K562 (cell line): Measurements from ENCODE around the gene MBNL1. TPM values are rescaled to one million over a fixed set of nuclear protein-coding genes. Genes with fewer than 3 reads are reported as not detected.

Experiments used
- ATAC-seq: fragments of 200-7000 bp; cut with Tn5 transposase; 3 replicates; pipeline ENCODE4 v1.9.1; 2020; ENCODE audit warnings: moderate library complexity
- BruUV-seq: library from RNA; stranded (reverse); fragments of 400-500 nt; replicated peaks from 2 replicates; lab custom pipeline; 2021; lab: Mats Ljungman, UMichigan
- CTCF ChIA-PET: fragments of 300-600 bp; formaldehyde crosslinking; extraction: SDS; loops from one replicate; lab custom pipeline; 2021; ENCODE audit warnings: low intra/inter-chr PET ratio; lab: Yijun Ruan, JAX
- POLR2A ChIA-PET: fragments of 300-600, 350-650 bp; sonication (Branson Sonifier 250); formaldehyde crosslinking; extraction: SDS; loops from one replicate; lab custom pipeline; 2021; ENCODE audit warnings: antibody characterized with exemption, inconsistent platforms; lab: Yijun Ruan, JAX
- DNase-seq, 4 experiments: peaks; one replicate each; pipeline versions ENCODE4 v3.0.0 to v3.0.0-alpha.2; 2011 to 2018; ENCODE audit warnings: low spot score in 3 of 4, mixed read lengths in 3 of 4; ENCODE audit errors: extremely low read depth in 1 of 4
- FAIRE-seq: peaks from 2 replicates; lab custom pipeline; 2011; peaks lifted over from hg19 to GRCh38; lab: Jason Lieb, UNC
- H2AFZ ChIP-seq: 2 replicates; pipeline ENCODE4 v1.6.0; 2011; ENCODE audit warnings: low read depth, low read length, control low read depth, inconsistent platforms
- H3K27ac ChIP-seq: fragments of 200-600 bp; 3 replicates; pipeline ENCODE4 v1.8.0; 2011; ENCODE audit warnings: low read depth, mild to moderate bottlenecking, control low read depth, inconsistent platforms, low read length, moderate library complexity, mixed read lengths; ENCODE audit errors: extremely low read depth
- H3K27me3 ChIP-seq, 2 experiments: fragments of 300-600 bp in 1 of 2; 2 replicates in 1 of 2; 3 replicates in 1 of 2; pipeline versions ENCODE4 v1.6.0 to v1.8.0; 2011; ENCODE audit warnings: inconsistent platforms in 2 of 2, low read length in 2 of 2, mild to moderate bottlenecking in 1 of 2, mixed read lengths in 1 of 2, moderate library complexity in 1 of 2; ENCODE audit not compliant: control insufficient read depth in 2 of 2, insufficient read depth in 2 of 2
- H3K36me3 ChIP-seq: fragments of 300-600 bp; 3 replicates; pipeline ENCODE4 v1.8.0; 2011; ENCODE audit warnings: mild to moderate bottlenecking, low read length, inconsistent platforms; ENCODE audit not compliant: control insufficient read depth, insufficient read depth
- H3K4me1 ChIP-seq, 2 experiments: fragments of 200-600 bp in 1 of 2; replicated peaks in 1 of 2; 2 replicates in 1 of 2; 3 replicates in 1 of 2; pipeline versions ENCODE4 v1.5.1 to v1.8.0; 2011; ENCODE audit warnings: inconsistent platforms in 2 of 2, low read length in 2 of 2, mild to moderate bottlenecking in 1 of 2, mixed read lengths in 1 of 2, moderate library complexity in 1 of 2; ENCODE audit not compliant: control insufficient read depth in 2 of 2, insufficient read depth in 2 of 2
- H3K4me2 ChIP-seq: 2 replicates; pipeline ENCODE4 v1.6.1; 2011; ENCODE audit warnings: low read length, control low read depth, inconsistent platforms, mixed read lengths; ENCODE audit not compliant: insufficient read depth
- H3K4me3 ChIP-seq: fragments of 200-600 bp; sonication (generic), shearing (Covaris generic); 2 replicates; pipeline ENCODE4 v1.5.1; 2016; ENCODE audit warnings: control low read depth, inconsistent platforms
- H3K79me2 ChIP-seq: fragments of 200-600 bp; 3 replicates; pipeline ENCODE4 v1.8.0; 2011; ENCODE audit warnings: low read length, inconsistent platforms; ENCODE audit not compliant: control insufficient read depth, insufficient read depth
- H3K9ac ChIP-seq, 2 experiments: 2 replicates each; pipeline versions ENCODE4 v1.6.0 to v1.6.1; 2011; ENCODE audit warnings: low read depth in 2 of 2, low read length in 2 of 2, control low read depth in 1 of 2, inconsistent platforms in 1 of 2, mild to moderate bottlenecking in 1 of 2, mixed read lengths in 1 of 2; ENCODE audit not compliant: insufficient read depth in 1 of 2
- H3K9me1 ChIP-seq: one replicate; pipeline ENCODE4 v1.6.0; 2011; ENCODE audit warnings: inconsistent platforms, mild to moderate bottlenecking, low read length, moderate library complexity; ENCODE audit not compliant: control insufficient read depth, insufficient read depth
- H3K9me3 ChIP-seq: replicated peaks from 2 replicates; pipeline ENCODE4 v1.5.1; 2011; ENCODE audit warnings: low read depth, low read length, inconsistent platforms; ENCODE audit not compliant: control insufficient read depth, insufficient read depth
- H4K20me1 ChIP-seq: replicated peaks from 2 replicates; pipeline ENCODE4 v1.6.1; 2011; ENCODE audit warnings: low read length, inconsistent platforms, mixed read lengths; ENCODE audit not compliant: control insufficient read depth, insufficient read depth
- BDP1 ChIP-seq: IDR thresholded peaks from 3 replicates; pipeline ENCODE4 v1.6.1; 2011; ENCODE audit not compliant: insufficient read length, insufficient read depth
- CEBPG ChIP-seq, 3 experiments: fragments of 200-800 bp in 1 of 3; sonication (Bioruptor generic) in 1 of 3; sonication (generic) in 1 of 3; formaldehyde crosslinking in 1 of 3; IDR thresholded peaks in 2 of 3; conservative IDR thresholded peaks in 1 of 3; 2 replicates each; pipeline versions ENCODE4 v1.6.1 to v1.8.0; 2016 to 2022; ENCODE audit warnings: missing compliant biosample characterization in 2 of 3, missing genetic modification characterization in 2 of 3, mild to moderate bottlenecking in 1 of 3, missing genetic modification reagents in 1 of 3
- ESRRA ChIP-seq: fragments of 450-650 bp; IDR thresholded peaks from 2 replicates; pipeline ENCODE4 v1.6.1; 2014; ENCODE audit warnings: low read depth, mild to moderate bottlenecking, moderate library complexity, borderline replicate concordance
- HNRNPK ChIP-seq: fragments of 200-400 bp; formaldehyde crosslinking; IDR thresholded peaks from one replicate; pipeline ENCODE4 v1.6.1; 2018; ENCODE audit warnings: mild to moderate bottlenecking, low read depth, low read length; ENCODE audit not compliant: poor library complexity, severe bottlenecking
- IFI16 ChIP-seq: fragments of 250-450 bp; sonication (Bioruptor Pico); IDR thresholded peaks from 2 replicates; pipeline ENCODE4 v2.1.2; 2022; ENCODE audit warnings: mild to moderate bottlenecking, inconsistent platforms
- ILK ChIP-seq: fragments of 450-650 bp; IDR thresholded peaks from 2 replicates; pipeline ENCODE4 v1.6.1; 2016; ENCODE audit warnings: missing genetic modification characterization, low read depth, mild to moderate bottlenecking, missing compliant biosample characterization, moderate library complexity, borderline replicate concordance
- JUN ChIP-seq, 2 experiments: sonication (generic) in 1 of 2; formaldehyde crosslinking in 1 of 2; IDR thresholded peaks; 2 replicates each; pipeline versions ENCODE4 v1.6.1 to v1.8.0; 2012 to 2022; ENCODE audit warnings: borderline replicate concordance in 2 of 2, mild to moderate bottlenecking in 2 of 2, improper control_type of control experiment in 1 of 2, low read depth in 1 of 2, low read length in 1 of 2, missing genetic modification reagents in 1 of 2
- JUND ChIP-seq, 2 experiments: IDR thresholded peaks; 2 replicates in 1 of 2; 3 replicates in 1 of 2; pipeline ENCODE4 v1.6.1; 2011; ENCODE audit warnings: borderline replicate concordance in 2 of 2, low read depth in 2 of 2, low read length in 2 of 2, improper control_type of control experiment in 1 of 2, missing biosample characterization in 1 of 2, missing genetic modification characterization in 1 of 2, missing genetic modification reagents in 1 of 2
- KDM1A ChIP-seq, 2 experiments: fragments of 450-650 bp; IDR thresholded peaks; 2 replicates each; pipeline ENCODE4 v1.6.1; 2016; ENCODE audit warnings: mild to moderate bottlenecking in 2 of 2
- L3MBTL2 ChIP-seq: fragments of 450-650 bp; IDR thresholded peaks from 2 replicates; pipeline ENCODE4 v1.6.1; 2016; ENCODE audit warnings: mild to moderate bottlenecking, moderate library complexity
- NFATC3 ChIP-seq: fragments of 450-650 bp; IDR thresholded peaks from 2 replicates; pipeline ENCODE4 v1.6.1; 2017; ENCODE audit warnings: mild to moderate bottlenecking
- POLR2AphosphoS2 ChIP-seq: IDR thresholded peaks from 2 replicates; pipeline ENCODE4 v1.6.1; 2012; ENCODE audit warnings: low read length, improper control_type of control experiment
- POLR2B ChIP-seq: fragments of 450-650 bp; IDR thresholded peaks from 2 replicates; pipeline ENCODE4 v1.6.1; 2018; ENCODE audit warnings: low read depth; ENCODE audit not compliant: partially characterized antibody
- STAT5A ChIP-seq: IDR thresholded peaks from 2 replicates; pipeline ENCODE4 v1.6.1; 2012; ENCODE audit warnings: low read length, inconsistent platforms, borderline replicate concordance
- XRCC5 ChIP-seq: fragments of 200-400 bp; formaldehyde crosslinking; IDR thresholded peaks from 2 replicates; pipeline ENCODE4 v1.6.1; 2017; ENCODE audit warnings: low read depth, mild to moderate bottlenecking, low read length
- ZNF184 ChIP-seq: sonication (generic); formaldehyde crosslinking; IDR thresholded peaks from 2 replicates; pipeline ENCODE4 v1.5.0; 2020; ENCODE audit warnings: missing genetic modification reagents
- ZNF232 ChIP-seq: sonication (generic); formaldehyde crosslinking; IDR thresholded peaks from 2 replicates; pipeline ENCODE4 v1.8.0; 2022; ENCODE audit warnings: mild to moderate bottlenecking, missing genetic modification reagents
- ZNF668 ChIP-seq: fragments of 250-450 bp; sonication (Bioruptor Pico); IDR thresholded peaks from 2 replicates; pipeline ENCODE4 v1.8.0; 2022; ENCODE audit warnings: mild to moderate bottlenecking, inconsistent platforms
- WGBS: fragments of 100-300 bp; shearing (Covaris generic); methylation state at CpG from one replicate; pipeline ENCODE4 v1.1.6; 2016; ENCODE audit warnings: low coverage, mixed read lengths; ENCODE audit not compliant: insufficient coverage; ENCODE audit errors: missing lambda C conversion rate; 5-methylcytosine and 5-hydroxymethylcytosine counted together
- in situ Hi-C: fragments of 300-500 bp; cut with MboI; formaldehyde crosslinking; loops from 4 replicates; pipeline ENCODE4 v1.15.0; 2018; ENCODE audit warnings: inconsistent platforms, mixed read lengths
- intact Hi-C: fragments of 100-400 bp; cut with micrococcal nuclease; formaldehyde crosslinking; loops from 2 replicates; pipeline ENCODE4 v1.14.2; 2022
- polyA plus RNA-seq, 8 experiments: library from polyadenylated mRNA; depleted of rRNA in 4 of 8; stranded (reverse) in 5 of 8; unstranded in 3 of 8; fragments of >200 nt; fragmentation: Nextera tagmentation in 2 of 8; fragmentation: Illumina TruSeq in 1 of 8; extraction: Ambion mirVana in 2 of 8; extraction: Trizol in 1 of 8; gene quantifications; 2 replicates each; pipeline versions ENCODE4 v1.2.1 to v1.2.3, GENCODE V29; 2011 to 2014; ENCODE audit warnings: inconsistent platforms in 1 of 8, missing spikeins in 1 of 8
- total RNA-seq, 7 experiments: library from RNA; depleted of rRNA in 6 of 7; stranded (reverse); fragments of >200 nt in 6 of 7; fragmentation: Illumina TruSeq in 2 of 7; extraction: Trizol in 2 of 7; gene quantifications; 2 replicates each; pipeline versions ENCODE4 v1.2.1 to v1.2.3, GENCODE V29; 2011 to 2021; ENCODE audit warnings: low replicate concordance in 1 of 7
- TF ChIP-seq, protein P1 (sequence below): sonication (generic); formaldehyde crosslinking; IDR thresholded peaks from 2 replicates; pipeline ENCODE4 v1.8.1; 2023; ENCODE audit warnings: mild to moderate bottlenecking, missing genetic modification reagents
- TF ChIP-seq, protein P2 (sequence below), 2 experiments: fragments of 450-650 bp in 1 of 2; sonication (generic) in 1 of 2; formaldehyde crosslinking in 1 of 2; IDR thresholded peaks in 1 of 2; conservative IDR thresholded peaks in 1 of 2; 2 replicates each; pipeline versions ENCODE4 v1.6.1 to v1.8.1; 2016 to 2023; ENCODE audit warnings: mild to moderate bottlenecking in 2 of 2, moderate library complexity in 2 of 2, inconsistent platforms in 1 of 2, missing genetic modification reagents in 1 of 2

Gene MBNL1
- total and polyA plus RNA-seq, 9 of the 15 experiments (the other 6 are each of a cell fraction or from before 2014, with no cell fraction given): 70.3 to 243 (median 220) TPM

DNA sequence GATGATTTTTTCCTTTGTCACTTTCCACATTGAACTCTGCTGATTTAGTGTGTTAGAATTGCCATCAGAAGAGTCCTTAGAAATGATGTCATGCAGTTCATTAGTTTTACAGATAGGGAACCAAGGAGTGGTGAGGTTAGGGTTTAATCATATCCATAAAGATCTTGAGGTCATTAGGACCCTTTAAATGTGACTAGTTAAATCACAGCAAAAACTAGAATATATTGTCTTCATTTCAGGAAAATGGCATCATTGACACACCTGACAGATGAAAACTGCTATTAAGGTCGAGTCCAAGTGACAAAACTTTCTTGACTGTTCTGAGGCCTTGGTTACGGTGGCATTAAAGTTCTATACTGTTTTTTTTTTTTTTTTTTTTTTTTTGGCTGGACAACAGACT lies 50.5 kb downstream of the MBNL1 start:
- peaks cover 100% of the 10 kb centered on the region for H3K79me2 ChIP-seq
- H2AFZ ChIP-seq: no peak overlapping the region
- in situ Hi-C loops (no loop called here), intact Hi-C loops (loop anchor here (10.0 kb wide), 1 partner anchor 126 kb away; no protein-coding TSS in a partner anchor)
- ChIA-PET CTCF (interaction anchor here (0.6 kb wide), 1 partner anchor 251 kb away, joined by 3 read pairs; no protein-coding TSS in a partner anchor), POLR2A (interaction anchor here (1.0 to 2.7 kb wide), 4 partner anchors 9 to 84 kb away, joined by 3 to 16 read pairs (median 6); no protein-coding TSS in a partner anchor)
- H3K4me2 ChIP-seq: no peak overlapping the region
- H3K9me1 ChIP-seq: no peaks in the 10 kb centered on the region
- H3K9me3 ChIP-seq: no peaks in the 10 kb centered on the region
- peaks cover 66% of the 10 kb centered on the region; the same call in 2 of the 3 replicates for H3K36me3 ChIP-seq
- ATAC-seq: peak; percentile 6; the same call in 1 of the 3 replicates
- H3K9ac ChIP-seq: no peak overlapping the region
- FAIRE-seq: no peak
- 26% methylated on average over 2 of the region's 2 CpGs for WGBS
- DNase-seq: peak in 2 of 4 experiments; percentile 19 to 20
- no peak overlapping the region for H3K4me3 ChIP-seq
- H3K4me1 ChIP-seq: peaks cover 5 to 53% of the 10 kb centered on the region in 2 experiments; a peak in 3 of 5 replicates
- H3K27ac ChIP-seq: peak overlapping the region; percentile 38; the same call in 2 of the 3 replicates
- BruUV-seq: no TSS peak
- no peaks in the 10 kb centered on the region for H3K27me3 ChIP-seq
- H4K20me1 ChIP-seq: peaks cover 5% of the 10 kb centered on the region
- TF ChIP-seq ZNF184 (CRISPR knock-in tag) (no peak), BDP1 (no peak), ESRRA (no peak), POLR2AphosphoS2 (no peak), JUN (IDR thresholded peaks at IDR 0.05; ENCODE audit: borderline replicate concordance, low read depth, low read length) (peak; percentile 47; the same call in 1 of the 2 replicates), JUN (CRISPR knock-in tag; IDR thresholded peaks at IDR 0.05; ENCODE audit: borderline replicate concordance) (no peak), HNRNPK (no peak), CEBPG (CRISPR knock-in tag; IDR thresholded peaks at IDR 0.05) (no peak), CEBPG (tag; conservative IDR thresholded peaks at IDR 0.05 in 1 of 2, IDR thresholded peaks at IDR 0.05 in 1 of 2) (no peak), L3MBTL2 (no peak), ZNF668 (CRISPR knock-in tag) (no peak), ILK (tag) (no peak), POLR2B (no peak), XRCC5 (no peak), NFATC3 (no peak), ZNF232 (CRISPR knock-in tag) (no peak), IFI16 (CRISPR knock-in tag) (no peak), STAT5A (no peak), JUND (IDR thresholded peaks at IDR 0.05; ENCODE audit: borderline replicate concordance, low read depth, low read length) (peak; percentile 62; the same call in 1 of the 2 replicates), JUND (tag; IDR thresholded peaks at IDR 0.05; ENCODE audit: borderline replicate concordance, low read depth, low read length) (peak; percentile 64; the same call in 2 of the 3 replicates), KDM1A (IDR thresholded peaks at IDR 0.05) (peak; percentile 26 to 37; a peak in 2 of 4 replicates)
- TF ChIP-seq, protein P1, sequence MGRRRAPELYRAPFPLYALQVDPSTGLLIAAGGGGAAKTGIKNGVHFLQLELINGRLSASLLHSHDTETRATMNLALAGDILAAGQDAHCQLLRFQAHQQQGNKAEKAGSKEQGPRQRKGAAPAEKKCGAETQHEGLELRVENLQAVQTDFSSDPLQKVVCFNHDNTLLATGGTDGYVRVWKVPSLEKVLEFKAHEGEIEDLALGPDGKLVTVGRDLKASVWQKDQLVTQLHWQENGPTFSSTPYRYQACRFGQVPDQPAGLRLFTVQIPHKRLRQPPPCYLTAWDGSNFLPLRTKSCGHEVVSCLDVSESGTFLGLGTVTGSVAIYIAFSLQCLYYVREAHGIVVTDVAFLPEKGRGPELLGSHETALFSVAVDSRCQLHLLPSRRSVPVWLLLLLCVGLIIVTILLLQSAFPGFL: no peak
- TF ChIP-seq, protein P2, sequence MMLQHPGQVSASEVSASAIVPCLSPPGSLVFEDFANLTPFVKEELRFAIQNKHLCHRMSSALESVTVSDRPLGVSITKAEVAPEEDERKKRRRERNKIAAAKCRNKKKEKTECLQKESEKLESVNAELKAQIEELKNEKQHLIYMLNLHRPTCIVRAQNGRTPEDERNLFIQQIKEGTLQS (IDR thresholded peaks at IDR 0.05): peak; percentile 86
- TF ChIP-seq, protein P2 (CRISPR knock-in tag; conservative IDR thresholded peaks at IDR 0.05): no peak
